ENCODE data around the gene CMTM1.

CMTM1 gene

GRCh38 chr16:66548068-66548467 is 18.2 kb upstream of the CMTM1 start:
- H2AFZ ChIP-seq (ENCODE audit: low read length), result no peak overlapping the region

GRCh38 chr16:66548868-66549267 is 17.4 kb upstream of the CMTM1 start:
- Histone ChIP-seq H3K4me3 (ENCODE audit: low read length, poor library complexity, severe bottlenecking) (peak overlapping the region; percentile 94), H3K9me3 (ENCODE audit: insufficient read depth, low read depth, low read length) (no peaks in the 10 kb centered on the region)

More at GRCh38 chr16:66548068-66548467, 18.2 kb upstream of the CMTM1 start:
- H3F3A ChIP-seq (ENCODE audit: low read depth), result peaks cover 14% of the 10 kb centered on the region; the same call in 1 of the 2 replicates
- H3K79me2 ChIP-seq (ENCODE audit: insufficient read depth, low read length), result peaks cover 35% of the 10 kb centered on the region
- peak overlapping the region; percentile 92 for H3K9ac ChIP-seq (ENCODE audit: low read depth, low read length, poor library complexity, severe bottlenecking)
- no peaks in the 10 kb centered on the region for H3K27me3 ChIP-seq (ENCODE audit: insufficient read depth, low read length, poor library complexity, severe bottlenecking)
- peaks cover 2% of the 10 kb centered on the region for H4K20me1 ChIP-seq (ENCODE audit: insufficient read depth, low read length, poor library complexity, severe bottlenecking)
- no peaks in the 10 kb centered on the region for H3K36me3 ChIP-seq (ENCODE audit: insufficient read depth, low read length)
- TF ChIP-seq EZH2phosphoT487 (IDR thresholded peaks at IDR 0.05; ENCODE audit: borderline replicate concordance) (no peak), CTCF (conservative IDR thresholded peaks at IDR 0.05; ENCODE audit: low read length) (no peak)
- H3K4me1 ChIP-seq (ENCODE audit: insufficient read depth, low read length, poor library complexity, severe bottlenecking), result peaks cover 64% of the 10 kb centered on the region
- H3K4me2 ChIP-seq (ENCODE audit: low read depth, low read length, poor library complexity, severe bottlenecking), result peak overlapping the region; percentile 98
- no peaks in the 10 kb centered on the region for H3K9me2 ChIP-seq (replicated peaks; ENCODE audit: low read depth, low read length)
- H3K4me3 ChIP-seq (ENCODE audit: low read length, poor library complexity, severe bottlenecking), result peak overlapping the region; percentile 94
- no peaks in the 10 kb centered on the region for H3K9me3 ChIP-seq (ENCODE audit: insufficient read depth, low read depth, low read length)

GRCh38 chr16:66549284-66550131 is 16.7 kb upstream of the CMTM1 start, which contains the start of gene TK2:
Gene TK2, minus strand, starts transcription at chr16:66550122. Its CDS starts 61 bp downstream, at chr16:66550061.
- Histone ChIP-seq H3K9me3 (ENCODE audit: insufficient read depth, low read depth, low read length) (no peaks in the 10 kb centered on the region), H3K27me3 (ENCODE audit: insufficient read depth, low read length, poor library complexity, severe bottlenecking) (no peaks in the 10 kb centered on the region), H2AFZ (ENCODE audit: low read length) (peak within 1 kb of the TSS; percentile 83), H3K9ac (ENCODE audit: low read depth, low read length, poor library complexity, severe bottlenecking) (peak within 1 kb of the TSS; percentile 92), H3F3A (ENCODE audit: low read depth) (peaks cover 14% of the 10 kb centered on the region; the same call in 1 of the 2 replicates), H3K79me2 (ENCODE audit: insufficient read depth, low read length) (peaks cover 50% of the 10 kb centered on the region), H3K36me3 (ENCODE audit: insufficient read depth, low read length) (no peaks in the 10 kb centered on the region), H3K4me1 (ENCODE audit: insufficient read depth, low read length, poor library complexity, severe bottlenecking) (peaks cover 67% of the 10 kb centered on the region), H4K20me1 (ENCODE audit: insufficient read depth, low read length, poor library complexity, severe bottlenecking) (peaks cover 16% of the 10 kb centered on the region), H3K4me2 (ENCODE audit: low read depth, low read length, poor library complexity, severe bottlenecking) (peak within 1 kb of the TSS; percentile 98), H3K4me3 (ENCODE audit: low read length, poor library complexity, severe bottlenecking) (peak within 1 kb of the TSS; percentile 94), H3K9me2 (replicated peaks; ENCODE audit: low read depth, low read length) (no peaks in the 10 kb centered on the region)
- TF ChIP-seq CTCF (conservative IDR thresholded peaks at IDR 0.05; ENCODE audit: low read length) (peak; percentile 42), EZH2phosphoT487 (IDR thresholded peaks at IDR 0.05; ENCODE audit: borderline replicate concordance) (no peak)

More at GRCh38 chr16:66548868-66549267, 17.4 kb upstream of the CMTM1 start:
- Histone ChIP-seq H3K9ac (ENCODE audit: low read depth, low read length, poor library complexity, severe bottlenecking) (peak overlapping the region; percentile 92), H2AFZ (ENCODE audit: low read length) (no peak overlapping the region), H3K36me3 (ENCODE audit: insufficient read depth, low read length) (no peaks in the 10 kb centered on the region), H3F3A (ENCODE audit: low read depth) (peaks cover 14% of the 10 kb centered on the region; the same call in 1 of the 2 replicates), H3K9me2 (replicated peaks; ENCODE audit: low read depth, low read length) (no peaks in the 10 kb centered on the region), H3K4me1 (ENCODE audit: insufficient read depth, low read length, poor library complexity, severe bottlenecking) (peaks cover 67% of the 10 kb centered on the region), H3K4me2 (ENCODE audit: low read depth, low read length, poor library complexity, severe bottlenecking) (peak overlapping the region; percentile 98), H4K20me1 (ENCODE audit: insufficient read depth, low read length, poor library complexity, severe bottlenecking) (peaks cover 10% of the 10 kb centered on the region), H3K79me2 (ENCODE audit: insufficient read depth, low read length) (peaks cover 43% of the 10 kb centered on the region), H3K27me3 (ENCODE audit: insufficient read depth, low read length, poor library complexity, severe bottlenecking) (no peaks in the 10 kb centered on the region)
- TF ChIP-seq CTCF (conservative IDR thresholded peaks at IDR 0.05; ENCODE audit: low read length) (no peak), EZH2phosphoT487 (IDR thresholded peaks at IDR 0.05; ENCODE audit: borderline replicate concordance) (no peak)
